GM21423 (cell line): ENCODE measurements around the gene ZBTB44.

Experiments
- ATAC-seq: cut with Tn5 transposase; IDR thresholded peaks from one replicate; pipeline ENCODE4 v1.9.1; 2021; ENCODE audit warnings: mild to moderate bottlenecking, moderate library complexity; ENCODE audit not compliant: unreplicated experiment

ZBTB44 gene

GRCh38 chr11:130179396-130180306 lies 135.1 kb downstream of the ZBTB44 start:
- no peak for ATAC-seq

GRCh38 chr11:130178441-130179339 lies 136.0 kb downstream of the ZBTB44 start:
- no peak for ATAC-seq

- ATAC-seq = no peak
These were observed 136.9 kb downstream of the ZBTB44 start for GRCh38 chr11:130177782-130178181.
